Activated T-helper 1 cell treated with anti-CD3 and anti-CD28 coated beads, Interleukin-2, amount 50 U/mL, for 16 hours (primary cell): ENCODE measurements around the gene NCKAP5.

Source experiments
- DNase-seq, 2 donors: peaks; one replicate each; pipeline ENCODE4 v3.0.0-alpha.2; 2020; ENCODE audit warnings: low read depth in 1 of 2, low spot score in 1 of 2

Gene NCKAP5

GRCh38 chr2:133287709-133288108 is 280.6 kb downstream of the NCKAP5 start:
- no peak for DNase-seq

- no peak for DNase-seq
These were observed 281.8 kb downstream of the NCKAP5 start for GRCh38 chr2:133286326-133286922.

GRCh38 chr2:133273031-133273430 is 295.2 kb downstream of the NCKAP5 start:
- no peak for DNase-seq

GRCh38 chr2:133271105-133271504 is 297.2 kb downstream of the NCKAP5 start:
- DNase-seq = no peak

- DNase-seq = no peak
These were observed 297.7 kb downstream of the NCKAP5 start for GRCh38 chr2:133270550-133270949.

GRCh38 chr2:133266926-133267590 is 301.2 kb downstream of the NCKAP5 start:
- DNase-seq = no peak

- DNase-seq = no peak
These were observed 302.0 kb downstream of the NCKAP5 start for GRCh38 chr2:133266041-133266925.

- DNase-seq = no peak
These were observed 302.8 kb downstream of the NCKAP5 start for GRCh38 chr2:133265432-133265949.

GRCh38 chr2:133264989-133265401 is 303.3 kb downstream of the NCKAP5 start:
- no peak for DNase-seq

- DNase-seq = no peak
These were observed 305.4 kb downstream of the NCKAP5 start for GRCh38 chr2:133262893-133263292.

GRCh38 chr2:133255360-133255759 is 312.9 kb downstream of the NCKAP5 start:
- DNase-seq = no peak

- DNase-seq = no peak
These were observed 314.5 kb downstream of the NCKAP5 start for GRCh38 chr2:133253793-133254192.

GRCh38 chr2:133252780-133253355 is 315.4 kb downstream of the NCKAP5 start:
- DNase-seq = no peak

- DNase-seq = no peak
These were observed 318.9 kb downstream of the NCKAP5 start for GRCh38 chr2:133249362-133249761.

- DNase-seq = no peak
These were observed 320.0 kb downstream of the NCKAP5 start for GRCh38 chr2:133248264-133248663.

- DNase-seq = no peak
These were observed 320.6 kb downstream of the NCKAP5 start for GRCh38 chr2:133247631-133248030.

- no peak for DNase-seq
These were observed 327.1 kb downstream of the NCKAP5 start for GRCh38 chr2:133241224-133241571.

GRCh38 chr2:133240491-133241223 is 327.6 kb downstream of the NCKAP5 start:
- no peak for DNase-seq

- no peak for DNase-seq
These were observed 332.3 kb downstream of the NCKAP5 start for GRCh38 chr2:133235968-133236367.

- no peak for DNase-seq
These were observed 335.7 kb downstream of the NCKAP5 start for GRCh38 chr2:133232556-133232955.

- DNase-seq = no peak
These were observed 337.0 kb downstream of the NCKAP5 start for GRCh38 chr2:133231264-133231663.
